Natural killer cell (primary cell): Measurements from ENCODE around the gene IL1RAPL1. TPM values are rescaled to one million over a fixed set of nuclear protein-coding genes. Genes with fewer than 3 reads are reported as not detected.

Source experiments
- ATAC-seq, 3 donors: fragments of 150-1000 bp in 2 of 3; fragments of 200-7000 bp in 1 of 3; cut with Tn5 transposase; 1 replicate in 1 of 3; 2 replicates in 2 of 3; pipeline ENCODE4 v1.10.0; 2021; ENCODE audit warnings: mild to moderate bottlenecking in 2 of 3, moderate library complexity in 2 of 3
- DNase-seq, 2 donors: peaks; one replicate each; pipeline versions ENCODE4 v3.0.0 to v3.0.0-alpha.2; 2013 to 2021; ENCODE audit warnings: mixed read lengths in 1 of 2
- H3K27ac ChIP-seq: one replicate; pipeline ENCODE4 v1.5.1; 2013; ENCODE audit warnings: mild to moderate bottlenecking, low read length
- H3K27me3 ChIP-seq: one replicate; pipeline ENCODE4 v1.6.1; 2013; ENCODE audit warnings: low read length; ENCODE audit not compliant: control insufficient read depth, insufficient read depth
- H3K36me3 ChIP-seq: one replicate; pipeline ENCODE4 v1.6.1; 2013; ENCODE audit warnings: low read length; ENCODE audit not compliant: control insufficient read depth, insufficient read depth
- H3K4me1 ChIP-seq: one replicate; pipeline ENCODE4 v1.6.1; 2013; ENCODE audit warnings: low read length; ENCODE audit not compliant: control insufficient read depth, insufficient read depth
- H3K4me3 ChIP-seq: one replicate; pipeline ENCODE4 v1.5.1; 2013; ENCODE audit warnings: low read length
- H3K9me3 ChIP-seq: one replicate; pipeline ENCODE4 v1.6.1; 2013; ENCODE audit warnings: low read length; ENCODE audit not compliant: control insufficient read depth, insufficient read depth
- H3K27ac Mint-ChIP-seq, 2 donors: one replicate each; pipeline ENCODE4 v1.8.0; 2022; ENCODE audit warnings: mild to moderate bottlenecking in 2 of 2, mixed read lengths in 2 of 2, moderate library complexity in 1 of 2
- H3K27me3 Mint-ChIP-seq, 2 donors: one replicate each; pipeline ENCODE4 v1.8.0; 2022; ENCODE audit warnings: low read depth in 2 of 2, mixed read lengths in 2 of 2
- H3K36me3 Mint-ChIP-seq: one replicate; pipeline ENCODE4 v1.8.0; 2022; ENCODE audit warnings: mixed read lengths
- H3K4me1 Mint-ChIP-seq, 2 donors: one replicate each; pipeline ENCODE4 v1.8.0; 2022; ENCODE audit warnings: mixed read lengths in 2 of 2
- H3K4me3 Mint-ChIP-seq: one replicate; pipeline ENCODE4 v1.8.0; 2022; ENCODE audit warnings: mild to moderate bottlenecking, moderate library complexity, mixed read lengths
- H3K9me3 Mint-ChIP-seq, 2 donors: one replicate each; pipeline ENCODE4 v1.8.0; 2022; ENCODE audit warnings: mixed read lengths in 2 of 2
- CTCF ChIP-seq: fragments of 200-600 bp; IDR thresholded peaks from one replicate; pipeline ENCODE4 v1.8.0; 2022; ENCODE audit warnings: antibody characterized with exemption
- WGBS: methylation state at CpG from one replicate; pipeline ENCODE4 v1.1.7; 2013; ENCODE audit warnings: missing lambda C conversion rate; ENCODE audit not compliant: insufficient coverage; 5-methylcytosine and 5-hydroxymethylcytosine counted together
- intact Hi-C: fragments of 100-400 bp; cut with micrococcal nuclease; formaldehyde crosslinking; loops from one replicate; pipeline ENCODE4 v1.14.2; 2022
- total RNA-seq, 4 donors: library from RNA; stranded (reverse); fragments of 120-200 nt in 1 of 4; gene quantifications; one replicate each; pipeline versions ENCODE4 v1.2.3 to v1.2.4, GENCODE V29; 2013 to 2022

Gene IL1RAPL1
- total RNA-seq, 3 donors from 2014 or later (not counting 1 experiment from before 2014, with no cell fraction given): not detected

GRCh38 chrX:29039501-29039900 is 452.3 kb downstream of the IL1RAPL1 start:
- no peaks in the 10 kb centered on the region for H3K36me3 Mint-ChIP-seq

GRCh38 chrX:29040160-29040559 is 452.9 kb downstream of the IL1RAPL1 start:
- DNase-seq (no peak), ATAC-seq (no peak)
- no peak overlapping the region for H3K4me3 Mint-ChIP-seq
- TF ChIP-seq CTCF: no peak
- no peak overlapping the region for H3K27ac Mint-ChIP-seq
- Histone ChIP-seq H3K27ac (no peak overlapping the region), H3K36me3 (no peaks in the 10 kb centered on the region), H3K4me3 (no peak overlapping the region), H3K27me3 (no peaks in the 10 kb centered on the region), H3K4me1 (no peaks in the 10 kb centered on the region), H3K9me3 (no peaks in the 10 kb centered on the region)
- intact Hi-C loops: no loop called here
- no peaks in the 10 kb centered on the region for H3K9me3 Mint-ChIP-seq
- WGBS: no CpG with 5 or more reads among the region's 1 CpG
- no peaks in the 10 kb centered on the region for H3K27me3 Mint-ChIP-seq
- H3K4me1 Mint-ChIP-seq: no peaks in the 10 kb centered on the region
- no peaks in the 10 kb centered on the region for H3K36me3 Mint-ChIP-seq

More at GRCh38 chrX:29039501-29039900, 452.3 kb downstream of the IL1RAPL1 start:
- Histone ChIP-seq H3K9me3 (no peaks in the 10 kb centered on the region), H3K4me3 (no peak overlapping the region), H3K36me3 (no peaks in the 10 kb centered on the region), H3K27ac (no peak overlapping the region), H3K4me1 (no peaks in the 10 kb centered on the region), H3K27me3 (no peaks in the 10 kb centered on the region)
- H3K27me3 Mint-ChIP-seq: no peaks in the 10 kb centered on the region
- intact Hi-C loops: no loop called here
- no peaks in the 10 kb centered on the region for H3K4me1 Mint-ChIP-seq
- H3K27ac Mint-ChIP-seq: no peak overlapping the region
- ATAC-seq (no peak), DNase-seq (no peak)
- H3K9me3 Mint-ChIP-seq: no peaks in the 10 kb centered on the region
- no peak overlapping the region for H3K4me3 Mint-ChIP-seq
- no peak for TF ChIP-seq CTCF
- 67% methylated on average over 1 of the region's 2 CpGs for WGBS

GRCh38 chrX:29042341-29042740 is 455.1 kb downstream of the IL1RAPL1 start:
- H3K4me1 Mint-ChIP-seq: no peaks in the 10 kb centered on the region
- H3K36me3 Mint-ChIP-seq: no peaks in the 10 kb centered on the region
- intact Hi-C loops: no loop called here
- H3K4me3 Mint-ChIP-seq: no peak overlapping the region
- ATAC-seq (no peak), DNase-seq (no peak)
- Histone ChIP-seq H3K36me3 (no peaks in the 10 kb centered on the region), H3K9me3 (no peaks in the 10 kb centered on the region), H3K4me3 (no peak overlapping the region), H3K4me1 (no peaks in the 10 kb centered on the region), H3K27ac (no peak overlapping the region), H3K27me3 (no peaks in the 10 kb centered on the region)
- H3K27ac Mint-ChIP-seq: no peak overlapping the region
- H3K27me3 Mint-ChIP-seq: no peaks in the 10 kb centered on the region
- no peak for TF ChIP-seq CTCF
- no peaks in the 10 kb centered on the region for H3K9me3 Mint-ChIP-seq
- no CpG with 5 or more reads among the region's 2 CpGs for WGBS

- H3K9me3 ChIP-seq: no peaks in the 10 kb centered on the region
- no peak overlapping the region for H3K27ac ChIP-seq
- 80% methylated on average over 1 of the region's 3 CpGs for WGBS
- ATAC-seq (no peak), DNase-seq (no peak)
- no peaks in the 10 kb centered on the region for H3K4me1 Mint-ChIP-seq
- H3K9me3 Mint-ChIP-seq: peaks cover 2 to 3% of the 10 kb centered on the region in 2 donors
- intact Hi-C loops: no loop called here
- no peaks in the 10 kb centered on the region for H3K36me3 ChIP-seq
- H3K4me1 ChIP-seq: no peaks in the 10 kb centered on the region
- H3K4me3 Mint-ChIP-seq: no peak overlapping the region
- H3K27me3 ChIP-seq: no peaks in the 10 kb centered on the region
- H3K4me3 ChIP-seq: no peak overlapping the region
- no peak for TF ChIP-seq CTCF
- no peaks in the 10 kb centered on the region for H3K36me3 Mint-ChIP-seq
- H3K27ac Mint-ChIP-seq: no peak overlapping the region
- no peaks in the 10 kb centered on the region for H3K27me3 Mint-ChIP-seq
Measured at GRCh38 chrX:29043746-29044145, 456.5 kb downstream of the IL1RAPL1 start.
